Measurements from ENCODE around the gene JMJD1C.

DNA sequence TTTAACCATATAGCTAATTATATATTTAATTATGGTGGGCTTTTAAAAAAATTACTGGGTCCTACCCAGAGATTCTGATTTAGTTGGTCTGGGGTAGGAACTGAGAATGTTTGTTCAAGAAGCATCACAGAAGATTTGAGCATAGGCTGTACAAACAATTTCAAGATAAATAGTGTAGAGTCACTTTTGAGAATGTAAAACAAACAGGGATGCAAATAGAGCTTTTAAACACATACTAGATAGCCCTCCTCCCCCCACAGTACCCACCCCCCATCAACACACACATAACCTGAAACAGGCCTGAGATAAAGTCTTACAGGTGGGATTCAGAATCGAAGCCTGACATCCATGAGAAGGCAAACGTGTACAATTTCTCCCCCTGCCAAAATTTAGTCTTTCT lies 39.8 kb upstream of the JMJD1C start:
- TF ChIP-seq CTCF (conservative IDR thresholded peaks at IDR 0.05) (no peak), ZFX (IDR thresholded peaks at IDR 0.05) (no peak)

Measured in C4-2B (cell line).